GM21515 (cell line): ENCODE measurements around the gene MTFR2.

Source experiments
- ATAC-seq: cut with Tn5 transposase; IDR thresholded peaks from one replicate; pipeline ENCODE4 v1.9.1; 2021; ENCODE audit not compliant: unreplicated experiment

Gene MTFR2

DNA sequence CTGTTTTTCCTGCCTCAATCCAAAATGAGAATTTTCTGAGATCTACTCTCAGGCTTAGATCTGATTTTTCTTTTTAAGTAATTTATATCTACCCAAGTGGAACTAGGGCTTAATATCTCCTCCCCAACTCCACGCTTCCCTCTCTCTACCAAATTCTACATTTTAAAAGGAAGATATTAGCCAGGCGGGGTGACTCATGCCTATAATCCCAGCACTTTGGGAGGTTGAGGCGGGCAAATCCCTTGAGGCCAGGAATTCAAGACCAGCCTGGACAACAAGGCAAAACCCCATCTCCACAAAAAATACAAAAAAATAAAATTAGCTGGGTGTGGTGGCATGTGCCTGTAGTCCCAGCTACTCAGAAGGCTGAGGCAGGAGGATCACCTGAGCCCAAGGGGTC lies 61.0 kb downstream of the MTFR2 start:
- no peak for ATAC-seq

DNA sequence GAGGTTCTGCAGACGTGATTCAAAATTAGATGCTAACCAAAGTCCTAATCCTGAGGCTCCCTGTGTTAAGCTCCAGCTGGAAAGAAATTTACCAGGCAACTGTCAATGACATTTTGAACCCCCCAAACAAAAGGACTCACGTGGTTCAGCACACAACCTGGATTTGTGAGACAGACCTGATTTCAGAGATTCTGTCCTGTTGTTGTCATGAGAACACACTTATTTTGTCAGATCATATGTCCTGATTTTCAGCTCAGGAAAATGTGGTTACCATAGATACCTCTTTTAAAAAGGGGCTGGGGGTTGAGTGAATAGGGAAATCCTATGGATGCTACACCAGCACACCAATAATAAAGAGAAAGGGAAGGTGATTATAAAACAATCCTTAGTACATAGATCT lies 61.6 kb downstream of the MTFR2 start:
- ATAC-seq = no peak

DNA sequence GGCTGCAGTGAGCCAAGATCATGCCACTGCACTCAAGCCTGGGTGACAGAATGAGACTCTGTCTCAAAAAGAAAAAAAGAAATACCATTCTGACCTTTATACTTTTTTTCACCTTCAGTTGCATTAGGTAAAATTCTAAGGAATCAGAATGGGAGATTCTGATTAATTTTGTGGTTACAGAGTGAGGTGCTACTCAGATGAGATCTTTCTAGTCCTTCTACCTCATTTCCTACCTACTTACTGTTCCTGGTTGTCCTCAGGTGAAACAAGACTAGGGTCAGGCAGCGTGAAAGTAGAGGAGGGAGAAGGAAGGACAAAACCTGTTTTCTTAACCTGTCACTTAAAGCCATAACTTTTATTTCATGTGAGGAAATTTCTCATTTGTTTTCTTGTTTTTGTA lies 63.7 kb downstream of the MTFR2 start:
- no peak for ATAC-seq

DNA sequence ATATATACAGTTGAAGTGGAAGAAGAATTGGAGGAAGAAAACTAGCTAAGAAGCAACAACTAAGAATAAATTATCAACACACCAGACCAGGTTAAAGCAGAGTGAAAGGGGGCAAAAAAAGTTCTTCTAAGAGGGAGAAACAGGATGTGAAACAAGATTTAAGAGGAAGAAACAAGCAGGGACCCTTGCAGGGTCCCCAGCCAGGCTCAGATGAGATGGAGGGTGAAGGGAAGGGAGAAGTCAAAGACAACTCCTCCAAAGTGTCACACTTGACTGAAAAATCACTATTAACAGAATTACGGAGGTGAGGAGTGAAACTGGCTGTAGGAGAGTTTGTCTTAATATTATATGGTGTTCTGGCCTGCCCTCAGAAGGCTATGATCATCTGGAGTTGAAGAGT lies 65.4 kb downstream of the MTFR2 start:
- ATAC-seq = no peak

DNA sequence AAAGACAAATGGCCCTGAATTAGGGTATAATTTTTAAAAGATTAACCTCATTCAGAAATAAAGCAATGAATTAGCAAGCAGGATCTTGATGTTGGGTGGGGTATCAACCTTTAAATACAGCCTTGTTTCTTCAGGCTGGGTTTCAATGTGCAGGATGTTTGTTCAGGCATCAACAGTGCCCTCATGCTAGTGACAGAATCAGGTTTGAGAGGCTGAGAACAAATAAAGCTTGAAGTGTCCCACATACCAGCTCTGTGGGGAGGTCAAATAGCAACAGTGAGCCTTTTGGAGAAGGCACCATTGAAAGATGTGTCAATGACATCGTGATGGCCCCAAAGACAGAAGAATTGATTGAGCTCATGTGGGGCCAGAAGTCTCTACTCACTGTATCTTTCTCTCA lies 68.2 kb downstream of the MTFR2 start:
- no peak for ATAC-seq

DNA sequence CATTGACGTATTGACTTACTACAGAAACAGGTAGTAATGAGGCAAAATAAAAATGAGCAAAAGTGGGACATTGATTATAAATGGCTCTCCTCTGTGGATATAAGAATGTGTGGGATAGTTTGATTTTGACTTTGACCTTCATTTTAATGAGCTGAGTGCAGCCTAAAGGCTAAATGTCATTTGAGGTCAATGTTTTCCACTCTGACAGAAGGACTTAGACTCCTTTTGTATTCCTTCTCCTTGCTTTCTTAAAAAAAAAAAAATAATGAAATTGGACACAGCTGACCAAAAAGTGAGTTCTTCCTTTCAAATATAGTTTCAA lies 68.6 kb downstream of the MTFR2 start:
- ATAC-seq = no peak
